Right atrium auricular region (tissue), 2 donors: ENCODE measurements around the gene STXBP1. TPM values are rescaled to one million over a fixed set of nuclear protein-coding genes. Genes with fewer than 3 reads are reported as not detected.

Experiments used
- DNase-seq: peaks from one replicate; pipeline ENCODE4 v3.0.0-alpha.2; 2019; ENCODE audit warnings: low spot score
- H3K27ac ChIP-seq, 2 donors: fragments of 200-600 bp; sonication (generic); 1 replicate in 1 of 2; 2 replicates in 1 of 2; pipeline ENCODE4 v1.5.1; 2016 to 2019
- H3K27me3 ChIP-seq, 2 donors: fragments of 200-600 bp; sonication (generic); one replicate each; pipeline versions ENCODE4 v1.5.1 to v1.6.0; 2017 to 2019
- H3K36me3 ChIP-seq: fragments of 200-600 bp; sonication (generic); one replicate; pipeline ENCODE4 v1.5.1; 2016
- H3K4me1 ChIP-seq, 2 donors: fragments of 200-600 bp; sonication (generic); one replicate each; pipeline versions ENCODE4 v1.5.1 to v1.6.0; 2017 to 2019
- H3K4me3 ChIP-seq, 2 donors: fragments of 200-600 bp; sonication (generic); 1 replicate in 1 of 2; 2 replicates in 1 of 2; pipeline ENCODE4 v1.5.1; 2017 to 2019; ENCODE audit warnings: mild to moderate bottlenecking in 1 of 2, moderate library complexity in 1 of 2
- H3K9me3 ChIP-seq, 2 donors: fragments of 200-600 bp; sonication (generic); one replicate each; pipeline ENCODE4 v1.5.1; 2019
- CTCF ChIP-seq, 2 donors: fragments of 200-600 bp; sonication (generic); IDR thresholded peaks; one replicate each; pipeline ENCODE4 v1.5.1; 2019; ENCODE audit warnings: antibody characterized with exemption in 2 of 2
- total RNA-seq, 2 donors: library from RNA; depleted of rRNA; stranded (reverse); fragments of >200 nt; gene quantifications; one replicate each; pipeline ENCODE4 v1.1.0, GENCODE V29; 2016

Gene STXBP1
- total RNA-seq, 2 donors from 2014 or later, result 44.9 to 72.8 TPM

GRCh38 chr9:127716412-127716811 is 104.3 kb downstream of the STXBP1 start:
- H3K4me1 ChIP-seq, result peaks cover 0 to 19% of the 10 kb centered on the region in 2 donors
- peak overlapping the region in 1 of 2 donors; percentile 68 for H3K4me3 ChIP-seq
- H3K36me3 ChIP-seq, result no peaks in the 10 kb centered on the region
- no peaks in the 10 kb centered on the region for H3K27me3 ChIP-seq
- no peak for DNase-seq
- no peak for TF ChIP-seq CTCF (IDR thresholded peaks at IDR 0.05)
- H3K9me3 ChIP-seq, result no peaks in the 10 kb centered on the region
- H3K27ac ChIP-seq, result peak overlapping the region in 1 of 2 donors; percentile 84

GRCh38 chr9:127717766-127718165 is 105.7 kb downstream of the STXBP1 start:
- Histone ChIP-seq H3K9me3 (no peaks in the 10 kb centered on the region), H3K4me3 (no peak overlapping the region), H3K36me3 (no peaks in the 10 kb centered on the region), H3K4me1 (peaks cover 0 to 19% of the 10 kb centered on the region in 2 donors), H3K27ac (no peak overlapping the region), H3K27me3 (no peaks in the 10 kb centered on the region)
- no peak for DNase-seq
- TF ChIP-seq CTCF (IDR thresholded peaks at IDR 0.05), result no peak

GRCh38 chr9:127720031-127720864 is 108.2 kb downstream of the STXBP1 start:
- TF ChIP-seq CTCF (IDR thresholded peaks at IDR 0.05), result no peak
- Histone ChIP-seq H3K4me1 (peaks cover 0 to 19% of the 10 kb centered on the region in 2 donors), H3K27ac (no peak overlapping the region), H3K36me3 (no peaks in the 10 kb centered on the region), H3K9me3 (no peaks in the 10 kb centered on the region), H3K4me3 (no peak overlapping the region), H3K27me3 (no peaks in the 10 kb centered on the region)
- no peak for DNase-seq

GRCh38 chr9:127720865-127721227 is 108.8 kb downstream of the STXBP1 start:
- TF ChIP-seq CTCF (IDR thresholded peaks at IDR 0.05), result no peak
- peaks cover 0 to 19% of the 10 kb centered on the region in 2 donors for H3K4me1 ChIP-seq
- no peaks in the 10 kb centered on the region for H3K9me3 ChIP-seq
- no peaks in the 10 kb centered on the region for H3K27me3 ChIP-seq
- no peak overlapping the region for H3K4me3 ChIP-seq
- H3K36me3 ChIP-seq, result no peaks in the 10 kb centered on the region
- H3K27ac ChIP-seq, result no peak overlapping the region
- DNase-seq, result no peak

GRCh38 chr9:127721391-127721821 is 109.3 kb downstream of the STXBP1 start:
- Histone ChIP-seq H3K27ac (no peak overlapping the region), H3K27me3 (no peaks in the 10 kb centered on the region), H3K4me3 (no peak overlapping the region), H3K9me3 (no peaks in the 10 kb centered on the region), H3K36me3 (no peaks in the 10 kb centered on the region), H3K4me1 (peaks cover 0 to 14% of the 10 kb centered on the region in 2 donors)
- no peak for TF ChIP-seq CTCF (IDR thresholded peaks at IDR 0.05)
- DNase-seq, result no peak
